Gastrocnemius medialis (tissue), 4 donors: ENCODE data around the gene SCN2B.

Experiments used
- CTCF ChIP-seq, 5 experiments: fragments of 450-650 bp in 3 of 5; fragments of 200-600 bp in 2 of 5; sonication (generic) in 2 of 5; IDR thresholded peaks in 4 of 5; conservative IDR thresholded peaks in 1 of 5; 1 replicate in 4 of 5; 2 replicates in 1 of 5; pipeline ENCODE4 v1.5.1; 2016 to 2019; ENCODE audit warnings: antibody characterized with exemption in 5 of 5, mild to moderate bottlenecking in 3 of 5, moderate library complexity in 3 of 5
- POLR2A ChIP-seq, 2 donors: fragments of 450-650 bp; IDR thresholded peaks; one replicate each; pipeline ENCODE4 v1.6.1; 2017; ENCODE audit warnings: antibody characterized with exemption in 2 of 2, mild to moderate bottlenecking in 2 of 2, moderate library complexity in 2 of 2

GRCh38 chr11:118152552-118153471, 23.6 kb downstream of the SCN2B start, which contains the start of gene SCN4B:
- no peak for TF ChIP-seq CTCF (IDR thresholded peaks at IDR 0.05 in 4 of 5, conservative IDR thresholded peaks at IDR 0.05 in 1 of 5)
- no peak for TF ChIP-seq POLR2A (IDR thresholded peaks at IDR 0.05)
